NCI-H1436 treated with DMSO at 0.1 percent for 48 hours (cell line): ENCODE data around the gene RNU1-3.

Source experiments
- DNase-seq: peaks from one replicate; lab custom pipeline; 2025; lab: John Stamatoyannopoulos, UW

RNU1-3 gene

GRCh38 chr1:16618719-16619118, 48.0 kb downstream of the RNU1-3 start:
- no peak for DNase-seq

- DNase-seq = no peak
These were observed 48.8 kb downstream of the RNU1-3 start for GRCh38 chr1:16617778-16618580.

GRCh38 chr1:16617114-16617631, 49.6 kb downstream of the RNU1-3 start:
- no peak for DNase-seq
